ENCODE measurements around the gene MPRIP.

Gene MPRIP

GRCh38 chr17:17111401-17112393 is 69.4 kb downstream of the MPRIP start:
- DNase-seq = no peak

DNA sequence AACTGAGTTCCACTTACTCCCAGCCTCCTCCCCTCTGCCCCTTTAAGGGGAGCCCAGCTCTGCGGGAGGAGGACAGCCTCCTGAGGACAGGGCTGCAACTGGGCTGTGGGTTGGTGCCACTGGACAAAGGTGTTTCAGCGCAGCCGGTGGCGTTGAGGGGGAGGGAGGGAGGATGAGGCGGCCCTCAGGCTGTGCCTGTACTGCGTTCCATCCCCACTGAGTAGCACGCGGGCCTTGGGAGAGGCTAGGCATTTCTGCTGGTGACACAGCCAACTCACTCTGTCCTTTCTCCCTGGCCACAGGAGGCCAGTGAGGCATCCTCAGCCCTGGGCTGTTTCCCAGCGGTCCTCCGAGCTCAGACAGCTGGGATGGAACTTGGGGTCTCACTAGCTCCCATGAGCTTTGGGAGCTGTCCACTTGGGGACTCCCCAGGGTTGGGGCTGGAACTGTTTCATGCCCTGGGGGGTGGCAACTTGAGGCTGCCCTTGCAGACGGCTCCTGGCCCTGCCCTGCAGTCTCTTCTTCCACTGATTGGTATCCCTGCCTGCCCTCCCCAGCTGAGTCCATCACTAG is 70.5 kb downstream of the MPRIP start:
- DNase-seq = no peak

DNA sequence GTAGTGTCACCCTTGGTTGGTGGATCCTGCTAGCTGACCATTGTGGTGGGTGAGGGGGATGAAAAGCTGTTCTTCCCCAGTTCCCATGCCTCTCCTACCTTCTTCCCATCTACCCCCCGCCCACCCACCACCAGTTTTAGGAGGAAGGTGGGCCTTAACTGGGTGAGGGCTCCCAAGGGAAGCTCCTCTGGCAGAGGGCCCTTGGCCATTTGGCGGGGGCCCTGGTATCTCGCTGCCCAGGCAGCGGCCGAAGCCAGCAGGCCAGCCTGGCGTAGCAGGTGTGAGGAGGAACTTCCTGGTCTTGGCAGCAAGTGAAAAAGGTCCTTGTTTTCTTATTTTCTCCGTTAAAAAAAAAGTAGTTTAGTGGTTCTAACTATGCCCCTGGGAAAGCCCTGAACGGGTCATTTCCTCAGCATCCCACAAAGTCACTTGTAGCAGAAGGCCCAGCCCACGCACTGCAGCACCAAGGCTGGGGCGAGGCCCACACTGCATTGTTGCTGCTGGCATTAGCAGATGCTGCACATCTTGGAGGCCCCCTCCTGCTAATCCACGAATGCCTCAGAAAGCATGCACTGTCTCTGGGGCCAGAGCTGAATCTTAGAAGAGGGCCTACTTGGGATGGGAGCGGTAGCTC is 72.5 kb downstream of the MPRIP start:
- no peak for DNase-seq

DNA sequence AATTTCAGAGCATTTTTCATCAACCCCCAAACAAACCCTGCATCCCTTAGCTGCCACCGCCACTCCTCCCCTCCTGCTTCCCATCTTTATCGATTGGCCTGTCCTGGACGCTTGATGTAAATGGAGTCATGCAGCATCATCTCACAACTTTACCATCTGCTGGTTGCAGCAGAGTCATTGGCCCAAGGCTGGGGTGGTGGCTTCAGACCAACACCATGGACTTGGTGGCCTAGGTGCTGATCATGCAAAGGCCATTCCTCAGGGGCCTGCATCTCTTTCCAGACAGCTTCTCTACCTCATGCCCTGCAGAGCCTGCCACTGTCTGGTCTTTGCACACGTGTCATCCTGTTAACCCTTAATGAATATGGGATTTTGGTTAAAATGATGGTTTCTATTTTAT is 73.4 kb downstream of the MPRIP start:
- DNase-seq = no peak

DNA sequence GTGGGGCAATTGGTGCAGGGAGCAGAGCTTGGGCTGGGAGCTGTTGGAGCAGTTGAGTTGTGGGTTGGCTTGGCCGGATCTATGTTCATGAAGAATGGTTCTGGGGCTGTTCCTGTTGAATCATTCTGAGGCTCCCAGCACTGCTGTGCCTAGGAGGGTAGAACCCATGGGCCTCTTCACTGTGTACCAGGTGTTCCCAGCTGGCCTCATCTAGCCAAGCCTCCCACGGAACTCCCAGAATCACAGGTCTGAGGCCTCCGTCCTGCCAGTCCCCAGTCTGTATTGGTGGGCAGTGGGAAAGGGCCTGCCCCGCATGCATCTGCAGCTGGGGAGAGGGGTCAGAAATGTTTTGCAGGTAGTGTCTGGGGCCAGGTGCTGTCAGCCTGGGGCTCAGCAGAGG is 74.1 kb downstream of the MPRIP start:
- DNase-seq = no peak

DNA sequence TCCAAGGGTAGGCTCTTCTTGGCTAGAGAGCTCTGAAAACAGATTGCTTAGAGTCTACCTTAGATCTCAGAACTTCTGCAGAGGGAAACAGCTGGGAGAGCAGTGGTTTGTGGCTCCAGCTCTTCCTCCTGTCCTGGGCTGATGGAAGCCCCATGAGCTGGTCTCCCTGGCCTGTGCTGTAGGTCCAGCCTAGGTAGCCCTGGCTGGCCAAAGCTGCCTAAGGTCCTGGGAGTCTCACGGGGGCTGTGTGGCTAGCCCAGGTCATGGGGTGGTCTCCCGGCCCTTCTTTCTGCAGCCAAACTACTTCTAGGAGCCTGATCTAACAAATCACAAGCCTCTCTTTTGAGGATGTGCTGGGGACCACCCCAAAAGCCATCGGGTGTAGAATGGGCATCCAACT is 75.7 kb downstream of the MPRIP start:
- DNase-seq = no peak

DNA sequence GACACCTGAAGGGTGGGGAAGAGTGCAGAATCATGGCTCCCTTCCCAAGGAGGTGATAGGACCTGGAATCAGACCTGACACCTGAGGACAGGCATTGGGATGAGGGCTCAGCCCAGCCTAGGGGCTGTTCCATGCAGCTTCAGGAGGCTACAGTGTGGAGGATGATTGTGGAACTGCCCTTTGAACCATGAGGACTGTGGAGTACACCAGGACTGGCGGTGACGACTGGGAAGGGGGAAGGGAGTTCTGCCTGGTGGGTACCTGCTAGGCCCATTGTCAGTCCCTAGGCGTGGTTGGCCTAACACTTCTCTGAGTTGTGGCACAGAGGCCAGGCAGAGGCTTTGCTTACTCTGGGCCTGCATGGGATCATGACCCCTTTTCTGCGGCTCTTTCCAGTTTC is 76.1 kb downstream of the MPRIP start:
- no peak for DNase-seq

- DNase-seq = no peak
Measured at GRCh38 chr17:17119106-17119505, 76.8 kb downstream of the MPRIP start.

- no peak for DNase-seq
Measured at GRCh38 chr17:17119533-17119932, 77.3 kb downstream of the MPRIP start.

DNA sequence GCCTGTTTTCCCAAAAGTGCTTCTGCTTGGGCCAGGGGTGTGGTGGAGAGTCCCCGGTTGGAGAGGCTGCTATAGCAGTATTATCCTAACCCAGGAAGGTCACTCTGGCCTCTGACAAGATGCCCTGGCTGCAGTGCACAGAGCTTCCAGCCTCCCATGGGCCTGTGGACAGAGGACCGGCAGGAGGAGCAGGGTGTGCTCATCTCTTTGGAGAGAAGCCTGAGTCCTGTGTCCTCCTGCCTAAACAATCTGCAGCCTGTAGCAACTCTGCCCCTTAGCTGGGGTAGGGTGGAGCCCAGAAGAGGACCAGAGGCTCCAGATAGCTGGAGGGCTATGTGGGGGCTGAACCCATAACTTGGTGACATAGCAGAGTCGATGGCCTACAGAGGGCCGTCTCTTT is 78.0 kb downstream of the MPRIP start:
- no peak for DNase-seq

- DNase-seq = no peak
Measured at GRCh38 chr17:17120701-17121100, 78.4 kb downstream of the MPRIP start.

DNA sequence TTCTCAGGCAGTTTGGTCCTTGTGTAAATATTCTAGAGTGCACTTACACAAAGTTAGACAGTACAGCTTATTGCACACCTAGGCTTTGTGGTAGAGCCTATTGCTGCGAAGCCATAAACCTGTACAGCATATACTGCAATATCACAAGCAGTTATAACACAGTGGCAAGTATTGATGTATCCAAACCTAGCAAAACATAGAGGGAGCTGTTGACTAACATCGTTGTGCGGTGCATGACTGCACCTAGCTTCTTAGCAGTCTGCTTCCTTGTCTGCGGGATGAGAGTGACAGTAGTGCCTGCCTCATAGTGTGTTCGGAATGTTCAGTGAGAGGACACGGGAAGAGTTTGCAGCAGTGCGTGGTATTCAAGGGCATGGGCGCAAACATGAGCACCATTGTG is 78.9 kb downstream of the MPRIP start:
- DNase-seq = no peak

- DNase-seq = no peak
Measured at GRCh38 chr17:17122781-17123483, 80.7 kb downstream of the MPRIP start.

GRCh38 chr17:17124341-17124740 is 82.1 kb downstream of the MPRIP start:
- DNase-seq = no peak

- DNase-seq = no peak
Measured at GRCh38 chr17:17125136-17126084, 83.2 kb downstream of the MPRIP start.

- no peak for DNase-seq
Measured at GRCh38 chr17:17126131-17127110, 84.2 kb downstream of the MPRIP start.

DNA sequence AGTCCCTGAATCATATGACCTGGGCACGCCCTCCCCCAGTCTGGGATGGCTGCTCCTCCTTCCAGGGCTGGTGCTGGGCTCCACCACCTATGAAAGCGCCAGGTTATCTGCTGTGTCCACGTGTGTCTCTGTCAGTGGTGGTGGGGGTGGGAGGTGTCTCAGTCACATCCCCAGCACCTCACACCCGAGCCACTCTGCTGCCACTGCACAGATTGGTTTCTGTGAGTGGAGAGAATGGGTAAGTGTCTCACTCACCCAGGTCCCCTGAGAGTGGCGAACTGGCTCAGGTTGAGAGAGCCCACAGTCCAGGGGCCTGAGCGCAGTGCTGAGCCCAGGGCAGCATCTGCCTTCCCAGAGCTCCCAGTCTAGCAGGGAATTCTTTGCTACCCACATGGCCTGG is 84.9 kb downstream of the MPRIP start:
- DNase-seq = no peak

GRCh38 chr17:17127730-17128291 is 85.6 kb downstream of the MPRIP start:
- no peak for DNase-seq

- DNase-seq = no peak
Measured at GRCh38 chr17:17128476-17129075, 86.3 kb downstream of the MPRIP start.

DNA sequence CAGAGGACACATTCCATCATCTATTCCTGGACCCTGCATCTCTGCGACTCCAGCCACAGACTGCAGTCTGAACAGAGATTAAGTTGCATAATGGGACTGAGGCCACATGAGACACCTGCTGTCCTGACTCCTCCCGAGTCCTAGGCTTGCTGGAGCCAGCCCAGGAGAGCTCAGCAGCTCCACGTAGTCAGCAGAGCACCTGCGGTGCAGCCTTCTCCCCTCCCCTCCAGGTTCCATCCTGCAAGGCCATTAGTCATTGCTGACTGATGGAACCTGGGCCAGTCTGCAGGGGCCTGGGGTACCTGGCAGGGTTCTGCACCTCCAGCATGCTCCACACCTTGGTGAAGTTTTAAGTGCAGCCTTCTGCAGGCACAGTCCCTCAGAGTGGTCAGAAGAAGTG is 87.2 kb downstream of the MPRIP start:
- DNase-seq = no peak
